ENCODE data around the gene ELOVL5. TPM values are rescaled to one million over a fixed set of nuclear protein-coding genes. Genes with fewer than 3 reads are reported as not detected.

ELOVL5 gene
- total and polyA plus RNA-seq, 2 experiments from 2014 or later, result 83.3 to 180 TPM

- TF ChIP-seq ZNF331 (CRISPR knock-in tag; IDR thresholded peaks at IDR 0.05; ENCODE audit: low read depth), result no peak
- TF ChIP-seq JUNB (IDR thresholded peaks at IDR 0.05; ENCODE audit: unreplicated experiment), result no peak
- no peak for TF ChIP-seq STAT1 (IDR thresholded peaks at IDR 0.05; ENCODE audit: unreplicated experiment)
- H3K4me2 ChIP-seq, result peak overlapping the region; percentile 77
- H3K4me1 ChIP-seq (ENCODE audit: insufficient read depth), result peaks cover 16% of the 10 kb centered on the region
- H3K27me3 ChIP-seq (ENCODE audit: insufficient read depth), result 0 out of 2 replicates have a peak, but pooled peaks cover 4% of the 10 kb centered on the region
- H3K27ac ChIP-seq (ENCODE audit: low read depth), result no peak overlapping the region
- peak overlapping the region; percentile 82; the same call in 2 of the 3 replicates for H3K4me3 Mint-ChIP-seq
- H2AFZ ChIP-seq, result peak overlapping the region; percentile 68
- H3K4me1 Mint-ChIP-seq, result peaks cover 25% of the 10 kb centered on the region
- H3K4me3 ChIP-seq, result peak overlapping the region; percentile 61; the same call in 1 of the 2 replicates
- H3K36me3 Mint-ChIP-seq (ENCODE audit: low read depth), result no peaks in the 10 kb centered on the region; the same call in 2 of the 3 replicates
- no peak overlapping the region for H3K27ac Mint-ChIP-seq
- no peak for DNase-seq (ENCODE audit: low spot score)
- peaks cover 4% of the 10 kb centered on the region for H3K9me3 Mint-ChIP-seq
- H3K36me3 ChIP-seq (ENCODE audit: insufficient read depth), result no peaks in the 10 kb centered on the region
- H3K27me3 Mint-ChIP-seq (ENCODE audit: insufficient read depth, low read depth, poor library complexity), result peaks cover 11% of the 10 kb centered on the region
- no peaks in the 10 kb centered on the region for H3K9me2 ChIP-seq (ENCODE audit: insufficient read depth)
- no peaks in the 10 kb centered on the region for H3K79me2 ChIP-seq (replicated peaks; ENCODE audit: insufficient read depth)
- no peaks in the 10 kb centered on the region for H3F3A ChIP-seq (replicated peaks; ENCODE audit: low read depth)
- ATAC-seq, result no peak
- H4K20me1 ChIP-seq (replicated peaks; ENCODE audit: insufficient read depth), result no peaks in the 10 kb centered on the region
Observed at GRCh38 chr6:53357576-53358360, 9.0 kb upstream of the ELOVL5 start.

- Histone ChIP-seq H3F3A (replicated peaks; ENCODE audit: low read depth) (no peaks in the 10 kb centered on the region), H4K20me1 (replicated peaks; ENCODE audit: insufficient read depth) (no peaks in the 10 kb centered on the region), H3K36me3 (ENCODE audit: insufficient read depth) (no peaks in the 10 kb centered on the region), H2AFZ (no peak overlapping the region), H3K27ac (ENCODE audit: low read depth) (no peak overlapping the region), H3K9me2 (ENCODE audit: insufficient read depth) (no peaks in the 10 kb centered on the region), H3K27me3 (ENCODE audit: insufficient read depth) (peaks cover 14% of the 10 kb centered on the region; the same call in 1 of the 2 replicates), H3K4me3 (no peak overlapping the region), H3K79me2 (replicated peaks; ENCODE audit: insufficient read depth) (no peaks in the 10 kb centered on the region), H3K4me1 (ENCODE audit: insufficient read depth) (peaks cover 4% of the 10 kb centered on the region; the same call in 1 of the 2 replicates), H3K4me2 (no peak overlapping the region)
- no peak for DNase-seq (ENCODE audit: low spot score)
- H3K27ac Mint-ChIP-seq, result no peak overlapping the region
- peaks cover 16% of the 10 kb centered on the region for H3K27me3 Mint-ChIP-seq (ENCODE audit: insufficient read depth, low read depth, poor library complexity)
- ATAC-seq, result no peak
- H3K4me1 Mint-ChIP-seq, result peaks cover 13% of the 10 kb centered on the region; the same call in 2 of the 3 replicates
- H3K36me3 Mint-ChIP-seq (ENCODE audit: low read depth), result no peaks in the 10 kb centered on the region
- H3K4me3 Mint-ChIP-seq, result no peak overlapping the region
- no peak for TF ChIP-seq ZNF331 (CRISPR knock-in tag; IDR thresholded peaks at IDR 0.05; ENCODE audit: low read depth)
- no peak for TF ChIP-seq CREB1 (CRISPR knock-in tag; IDR thresholded peaks at IDR 0.05; ENCODE audit: low read depth)
- no peak for TF ChIP-seq ETS1 (IDR thresholded peaks at IDR 0.05)
- TF ChIP-seq REST (IDR thresholded peaks at IDR 0.05; ENCODE audit: unreplicated experiment), result no peak
- no peak for TF ChIP-seq EZH2 (IDR thresholded peaks at IDR 0.05; ENCODE audit: low read depth, unreplicated experiment)
- no peak for TF ChIP-seq STAT1 (IDR thresholded peaks at IDR 0.05; ENCODE audit: unreplicated experiment)
- TF ChIP-seq EZH2phosphoT487 (IDR thresholded peaks at IDR 0.05; ENCODE audit: unreplicated experiment), result no peak
- TF ChIP-seq POLR2AphosphoS5 (IDR thresholded peaks at IDR 0.05; ENCODE audit: low read depth), result no peak
- no peak for TF ChIP-seq NANOG (IDR thresholded peaks at IDR 0.05; ENCODE audit: borderline replicate concordance)
- H3K9me3 Mint-ChIP-seq, result no peaks in the 10 kb centered on the region; the same call in 1 of the 3 replicates
Observed at GRCh38 chr6:53353624-53354023, 4.9 kb upstream of the ELOVL5 start.

All from GM23338 (cell line).